CD4-positive, alpha-beta T cell (primary cell): ENCODE measurements around the gene TTYH2. TPM values are rescaled to one million over a fixed set of nuclear protein-coding genes. Genes with fewer than 3 reads are reported as not detected.

Source experiments
- ATAC-seq: fragments of 200-7000 bp; cut with Tn5 transposase; one replicate; pipeline ENCODE4 v1.10.0; 2022; ENCODE audit warnings: mild to moderate bottlenecking; ENCODE audit not compliant: poor library complexity
- CTCF ChIA-PET: fragments of 350-600 bp; sonication (Branson Sonifier 250); formaldehyde crosslinking; loops from one replicate; lab custom pipeline; 2021; ENCODE audit warnings: antibody characterized with exemption, inconsistent platforms; lab: Charles Lee
- POLR2A ChIA-PET: fragments of 350-600 bp; sonication (Branson Sonifier 250); formaldehyde crosslinking; loops from one replicate; lab custom pipeline; 2021; ENCODE audit warnings: antibody characterized with exemption, inconsistent platforms; lab: Charles Lee
- DNase-seq, 14 experiments: peaks; one replicate each; pipeline ENCODE4 v3.0.0-alpha.2; 2013 to 2020; ENCODE audit warnings: mixed read lengths in 2 of 14
- H3K27ac ChIP-seq, 2 donors: one replicate each; pipeline versions ENCODE4 v1.5.1 to v1.7.0; 2013; ENCODE audit warnings: low read length in 2 of 2, low read depth in 1 of 2, mild to moderate bottlenecking in 1 of 2
- H3K27me3 ChIP-seq, 2 experiments: 1 replicate in 1 of 2; 2 replicates in 1 of 2; pipeline versions ENCODE4 v1.6.1 to v1.7.0; 2013; ENCODE audit warnings: low read length in 2 of 2, control low read depth in 1 of 2, mild to moderate bottlenecking in 1 of 2, moderate library complexity in 1 of 2; ENCODE audit not compliant: insufficient read depth in 2 of 2, control insufficient read depth in 1 of 2
- H3K36me3 ChIP-seq: one replicate; pipeline ENCODE4 v1.6.1; 2013; ENCODE audit warnings: low read length, control low read depth; ENCODE audit not compliant: insufficient read depth
- H3K4me1 ChIP-seq: one replicate; pipeline ENCODE4 v1.6.1; 2013; ENCODE audit warnings: low read length, control low read depth; ENCODE audit not compliant: insufficient read depth
- H3K4me3 ChIP-seq: one replicate; pipeline ENCODE4 v1.5.1; 2013; ENCODE audit warnings: mild to moderate bottlenecking, low read length, moderate library complexity
- H3K9me3 ChIP-seq, 2 experiments: 1 replicate in 1 of 2; 2 replicates in 1 of 2; pipeline versions ENCODE4 v1.6.1 to v1.7.0; 2013; ENCODE audit warnings: low read length in 2 of 2, mild to moderate bottlenecking in 2 of 2, control low read depth in 1 of 2, moderate library complexity in 1 of 2; ENCODE audit not compliant: control insufficient read depth in 1 of 2, insufficient read depth in 1 of 2
- H3K27ac Mint-ChIP-seq: one replicate; pipeline ENCODE4 v1.8.0; 2020; ENCODE audit warnings: mixed read lengths
- H3K27me3 Mint-ChIP-seq: one replicate; pipeline ENCODE4 v1.8.0; 2021; ENCODE audit warnings: mixed read lengths
- H3K36me3 Mint-ChIP-seq: one replicate; pipeline ENCODE4 v1.8.0; 2021; ENCODE audit warnings: low read depth, mixed read lengths
- H3K4me1 Mint-ChIP-seq: one replicate; pipeline ENCODE4 v1.8.0; 2021; ENCODE audit warnings: low read depth, mixed read lengths
- H3K4me3 Mint-ChIP-seq: one replicate; pipeline ENCODE4 v1.8.0; 2020; ENCODE audit warnings: mild to moderate bottlenecking, mixed read lengths
- H3K9me3 Mint-ChIP-seq: one replicate; pipeline ENCODE4 v1.8.0; 2020; ENCODE audit warnings: mixed read lengths
- CTCF ChIP-seq: fragments of 200-600 bp; IDR thresholded peaks from one replicate; pipeline ENCODE4 v1.8.0; 2022; ENCODE audit warnings: antibody characterized with exemption, mild to moderate bottlenecking
- intact Hi-C, 2 experiments: fragments of 100-400 bp; cut with DNase I in 1 of 2; cut with micrococcal nuclease in 1 of 2; formaldehyde crosslinking; loops; one replicate each; pipeline versions ENCODE4 v1.15.1 to v1.9.0; 2023 to 2025; cut with DNase I, micrococcal nuclease
- total RNA-seq, 174 experiments: library from RNA in 2 of 174; stranded (reverse) in 2 of 174; gene quantifications; one replicate each; pipeline ENCODE4 v1.2.3 and lab custom pipeline; 2021 to 2026

Gene TTYH2
- total RNA-seq, 2 experiments from 2014 or later: 4.4 to 5.4 TPM

GRCh38 chr17:74257311-74257710 is 43.9 kb downstream of the TTYH2 start:
- H3K4me3 ChIP-seq: no peak overlapping the region
- no peak overlapping the region for H3K4me3 Mint-ChIP-seq
- H3K4me1 ChIP-seq: no peaks in the 10 kb centered on the region
- CTCF ChIA-PET: no interaction called here
- no peaks in the 10 kb centered on the region for H3K27me3 ChIP-seq
- no peaks in the 10 kb centered on the region for H3K9me3 ChIP-seq
- no peaks in the 10 kb centered on the region for H3K4me1 Mint-ChIP-seq
- intact Hi-C loops: no loop called here
- no peak for TF ChIP-seq CTCF
- DNase-seq (no peak), ATAC-seq (no peak)
- no peak overlapping the region for H3K27ac ChIP-seq
- H3K27ac Mint-ChIP-seq: no peak overlapping the region
- peaks cover 15% of the 10 kb centered on the region for H3K36me3 ChIP-seq
- H3K9me3 Mint-ChIP-seq: no peaks in the 10 kb centered on the region
- POLR2A ChIA-PET: no interaction called here
- peaks cover 4% of the 10 kb centered on the region for H3K36me3 Mint-ChIP-seq
- no peaks in the 10 kb centered on the region for H3K27me3 Mint-ChIP-seq

GRCh38 chr17:74259667-74260524 is 46.5 kb downstream of the TTYH2 start:
- H3K9me3 Mint-ChIP-seq: no peaks in the 10 kb centered on the region
- no peak overlapping the region for H3K4me3 ChIP-seq
- H3K27ac ChIP-seq: no peak overlapping the region
- H3K27me3 Mint-ChIP-seq: no peaks in the 10 kb centered on the region
- intact Hi-C loops: no loop called here
- H3K4me1 ChIP-seq: no peaks in the 10 kb centered on the region
- H3K36me3 Mint-ChIP-seq: no peaks in the 10 kb centered on the region
- DNase-seq (no peak), ATAC-seq (no peak)
- no peak overlapping the region for H3K4me3 Mint-ChIP-seq
- H3K4me1 Mint-ChIP-seq: no peaks in the 10 kb centered on the region
- TF ChIP-seq CTCF: no peak
- peaks cover 8% of the 10 kb centered on the region for H3K36me3 ChIP-seq
- no peaks in the 10 kb centered on the region for H3K9me3 ChIP-seq
- H3K27me3 ChIP-seq: no peaks in the 10 kb centered on the region
- CTCF ChIA-PET: no interaction called here
- POLR2A ChIA-PET: no interaction called here
- H3K27ac Mint-ChIP-seq: no peak overlapping the region

GRCh38 chr17:74260525-74260850 is 47.1 kb downstream of the TTYH2 start:
- no peaks in the 10 kb centered on the region for H3K9me3 Mint-ChIP-seq
- Histone ChIP-seq H3K36me3 (peaks cover 8% of the 10 kb centered on the region), H3K4me1 (no peaks in the 10 kb centered on the region), H3K4me3 (no peak overlapping the region), H3K27ac (no peak overlapping the region), H3K27me3 (no peaks in the 10 kb centered on the region), H3K9me3 (no peaks in the 10 kb centered on the region)
- no peak for ATAC-seq
- H3K27me3 Mint-ChIP-seq: no peaks in the 10 kb centered on the region
- no peaks in the 10 kb centered on the region for H3K36me3 Mint-ChIP-seq
- ChIA-PET POLR2A (no interaction called here), CTCF (interaction anchor here (1.0 kb wide), 1 partner anchor 61 kb away, joined by 3 read pairs; no protein-coding TSS in a partner anchor)
- intact Hi-C loops: no loop called here
- H3K4me3 Mint-ChIP-seq: no peak overlapping the region
- no peaks in the 10 kb centered on the region for H3K4me1 Mint-ChIP-seq
- TF ChIP-seq CTCF: no peak
- DNase-seq: no peak
- H3K27ac Mint-ChIP-seq: no peak overlapping the region
